Measurements from ENCODE around the gene UHRF2.

The UHRF2 gene

GRCh38 chr9:6495466-6495865 lies 82.5 kb downstream of the UHRF2 start:
- TF ChIP-seq GATA3 (IDR thresholded peaks at IDR 0.05; ENCODE audit: low read depth, low read length): no peak
- TF ChIP-seq GATA2 (IDR thresholded peaks at IDR 0.05; ENCODE audit: low read depth, low read length): no peak

- TF ChIP-seq GATA3 (IDR thresholded peaks at IDR 0.05; ENCODE audit: low read depth, low read length) (no peak), GATA2 (IDR thresholded peaks at IDR 0.05; ENCODE audit: low read depth, low read length) (no peak)
Measured at GRCh38 chr9:6498982-6499381, 86.0 kb downstream of the UHRF2 start.

DNA sequence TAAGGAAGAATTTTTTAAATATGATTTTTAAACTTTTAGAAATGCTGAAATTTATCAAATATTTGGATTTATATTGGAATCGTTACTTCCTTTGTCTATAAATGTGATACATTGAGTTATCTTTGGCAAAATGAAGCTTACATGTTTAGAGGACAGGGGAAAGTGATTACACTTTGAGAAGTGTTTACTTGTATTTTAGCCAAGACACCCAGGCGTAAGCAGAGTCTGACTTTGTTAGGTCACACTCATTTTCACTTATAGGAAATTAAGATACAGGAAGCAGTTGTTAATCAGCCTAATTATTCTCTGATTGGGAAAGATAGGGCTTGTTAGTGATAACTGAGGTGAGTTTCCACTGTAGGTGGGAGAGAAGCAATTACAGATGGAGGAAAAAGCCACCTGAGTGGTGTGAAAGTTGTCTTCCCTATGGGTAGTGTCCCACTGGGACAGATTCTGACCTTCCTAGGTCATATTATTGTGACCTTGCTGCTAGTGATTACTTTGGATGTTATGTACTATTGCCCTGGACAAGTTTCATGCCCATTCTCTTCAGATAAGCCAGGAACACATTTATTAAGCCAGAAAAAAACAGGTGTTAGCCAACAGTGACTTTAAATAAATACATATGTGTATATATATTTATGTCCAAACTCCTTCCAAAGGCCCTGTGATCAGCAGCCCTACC lies 88.7 kb downstream of the UHRF2 start:
- TF ChIP-seq GATA2 (IDR thresholded peaks at IDR 0.05; ENCODE audit: low read depth, low read length) (no peak), GATA3 (IDR thresholded peaks at IDR 0.05; ENCODE audit: low read depth, low read length) (no peak)

DNA sequence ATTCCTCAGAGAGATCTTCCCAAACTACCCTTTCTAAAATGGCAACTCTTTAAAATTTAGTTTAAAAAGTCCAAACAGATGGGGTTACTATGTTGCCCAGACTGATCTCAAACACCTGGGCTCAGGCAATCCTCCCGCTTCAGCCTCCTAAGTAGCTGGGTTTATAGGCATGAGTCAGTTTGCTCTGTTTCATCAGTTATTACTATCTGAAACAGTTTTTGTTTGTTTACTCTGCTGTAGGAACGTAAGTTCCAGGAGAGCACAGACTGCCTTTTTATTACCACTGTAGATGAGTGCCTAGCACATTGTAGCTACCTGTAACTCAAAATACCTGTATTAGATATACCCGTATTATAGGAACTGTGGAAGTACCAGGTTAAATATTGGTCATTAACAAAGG lies 89.4 kb downstream of the UHRF2 start:
- TF ChIP-seq GATA3 (IDR thresholded peaks at IDR 0.05; ENCODE audit: low read depth, low read length) (no peak), GATA2 (IDR thresholded peaks at IDR 0.05; ENCODE audit: low read depth, low read length) (no peak)

DNA sequence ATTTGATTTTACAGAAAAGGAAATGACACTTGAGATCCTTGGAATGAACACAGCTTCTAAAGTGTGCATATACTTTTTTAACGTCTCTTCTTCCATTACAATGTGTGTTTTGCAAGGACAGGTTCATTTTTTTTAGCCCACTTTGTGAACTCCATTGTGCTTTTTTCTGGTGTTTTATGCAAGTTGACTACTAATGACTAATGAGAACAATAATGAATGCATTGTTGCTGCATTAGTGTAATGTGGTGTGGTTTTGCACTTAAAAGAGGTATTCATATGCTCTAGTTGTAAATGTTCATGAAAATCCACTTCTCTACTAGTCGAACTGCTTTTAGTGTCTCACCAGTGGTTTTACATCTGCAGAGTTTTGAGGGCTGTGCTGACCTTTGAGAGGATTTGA lies 93.6 kb downstream of the UHRF2 start:
- TF ChIP-seq GATA3 (IDR thresholded peaks at IDR 0.05; ENCODE audit: low read depth, low read length): no peak
- no peak for TF ChIP-seq GATA2 (IDR thresholded peaks at IDR 0.05; ENCODE audit: low read depth, low read length)

DNA sequence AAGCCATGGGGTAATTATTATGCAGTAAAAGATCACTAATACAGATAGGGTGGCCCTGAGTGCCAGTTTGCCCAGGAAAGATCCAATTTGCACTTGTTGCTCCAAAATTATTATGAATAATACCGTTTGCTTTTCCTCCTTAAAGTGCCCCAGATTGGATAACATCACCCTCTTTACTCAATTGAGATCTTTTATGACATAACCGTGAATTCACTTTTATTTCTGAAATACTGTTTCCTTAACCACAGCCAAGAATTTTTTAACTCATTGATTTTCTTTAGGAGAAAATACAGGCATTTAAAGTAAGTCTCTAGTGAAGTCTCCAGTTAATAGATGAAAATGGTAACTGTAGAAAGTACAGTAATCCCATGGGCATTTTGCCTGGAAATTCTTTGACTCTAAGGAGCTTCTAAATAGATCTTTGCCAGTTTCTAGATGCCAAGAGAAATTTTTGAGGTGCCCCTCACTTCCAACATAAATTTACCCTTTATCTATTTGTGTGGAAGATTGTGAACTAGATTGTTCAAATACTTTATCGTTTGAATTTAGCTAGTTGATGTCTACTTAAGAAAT lies 99.2 kb downstream of the UHRF2 start:
- no peak for TF ChIP-seq GATA3 (IDR thresholded peaks at IDR 0.05; ENCODE audit: low read depth, low read length)
- no peak for TF ChIP-seq GATA2 (IDR thresholded peaks at IDR 0.05; ENCODE audit: low read depth, low read length)

DNA sequence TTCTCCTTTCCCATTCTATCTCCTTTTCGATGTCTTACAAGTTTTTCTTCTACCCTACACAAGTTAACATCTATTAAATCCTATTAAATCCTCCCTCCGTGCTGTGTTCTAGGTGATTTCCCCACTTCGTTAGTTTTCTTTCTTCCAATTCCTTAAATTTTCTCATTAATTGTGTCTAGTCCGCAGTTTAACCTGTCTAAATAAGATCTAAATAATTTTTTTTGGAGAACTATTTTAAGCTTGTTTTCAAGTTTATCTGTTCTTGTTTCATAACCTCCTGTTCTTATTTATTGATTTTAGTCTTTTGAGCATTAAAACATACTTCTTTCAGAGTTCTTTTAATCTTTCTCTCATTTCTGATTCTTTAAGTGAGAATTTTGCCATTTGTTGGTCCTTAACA lies 109.3 kb downstream of the UHRF2 start:
- TF ChIP-seq GATA2 (IDR thresholded peaks at IDR 0.05; ENCODE audit: low read depth, low read length) (no peak), GATA3 (IDR thresholded peaks at IDR 0.05; ENCODE audit: low read depth, low read length) (no peak)

DNA sequence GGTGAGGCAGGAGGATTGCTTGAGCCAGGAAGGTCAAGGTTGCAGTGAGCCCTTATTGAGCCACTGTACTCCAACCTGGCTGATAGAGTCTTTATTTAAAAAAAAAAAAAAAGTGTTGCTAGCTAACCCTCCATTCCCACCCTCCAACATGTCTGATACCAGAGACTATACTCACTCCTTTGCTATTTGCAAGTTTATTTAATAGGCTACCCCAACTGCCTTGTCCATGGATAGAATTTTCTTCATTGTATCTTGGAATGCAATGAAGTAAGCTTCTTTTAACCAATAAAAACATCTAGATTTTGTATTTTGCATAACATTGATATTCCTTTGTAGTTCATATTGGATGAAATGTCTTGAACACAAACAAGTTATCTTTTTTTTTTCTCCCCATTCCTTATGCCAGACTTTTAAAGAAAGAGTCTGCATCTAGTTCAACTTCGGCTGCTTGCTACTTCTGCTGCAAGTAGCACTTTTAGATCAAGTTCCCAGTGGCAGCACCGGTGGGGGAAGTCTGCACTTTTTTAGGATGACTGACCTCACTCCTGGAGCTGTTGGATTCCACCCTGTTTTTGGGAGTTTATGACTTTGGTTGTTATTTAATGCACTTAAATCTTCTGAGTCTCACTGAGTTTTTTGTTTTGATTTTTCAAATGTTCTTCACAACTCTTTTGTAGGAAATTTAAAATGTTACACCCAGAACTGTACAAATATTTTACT lies 112.5 kb downstream of the UHRF2 start:
- TF ChIP-seq GATA2 (IDR thresholded peaks at IDR 0.05; ENCODE audit: low read depth, low read length): no peak
- no peak for TF ChIP-seq GATA3 (IDR thresholded peaks at IDR 0.05; ENCODE audit: low read depth, low read length)

DNA sequence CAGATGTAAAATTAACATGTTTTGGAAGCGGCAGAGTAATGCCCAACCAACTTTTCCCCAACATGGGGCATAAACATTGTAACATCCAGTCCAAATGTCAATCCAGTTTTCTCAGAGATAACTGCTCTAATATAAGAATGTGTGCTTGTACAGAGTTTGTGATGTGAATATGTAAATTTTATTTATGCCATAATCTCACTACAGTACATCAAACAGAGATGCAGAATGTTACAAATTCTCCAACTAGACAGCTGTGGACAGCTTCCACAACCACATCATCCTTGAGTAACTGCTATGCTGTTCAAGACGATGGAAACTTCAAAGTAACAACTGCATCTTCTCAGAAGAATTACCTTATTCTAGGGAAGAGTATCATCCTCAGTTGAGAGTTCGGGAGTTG lies 122.6 kb downstream of the UHRF2 start:
- no peak for TF ChIP-seq GATA2 (IDR thresholded peaks at IDR 0.05; ENCODE audit: low read depth, low read length)
- TF ChIP-seq GATA3 (IDR thresholded peaks at IDR 0.05; ENCODE audit: low read depth, low read length): no peak

DNA sequence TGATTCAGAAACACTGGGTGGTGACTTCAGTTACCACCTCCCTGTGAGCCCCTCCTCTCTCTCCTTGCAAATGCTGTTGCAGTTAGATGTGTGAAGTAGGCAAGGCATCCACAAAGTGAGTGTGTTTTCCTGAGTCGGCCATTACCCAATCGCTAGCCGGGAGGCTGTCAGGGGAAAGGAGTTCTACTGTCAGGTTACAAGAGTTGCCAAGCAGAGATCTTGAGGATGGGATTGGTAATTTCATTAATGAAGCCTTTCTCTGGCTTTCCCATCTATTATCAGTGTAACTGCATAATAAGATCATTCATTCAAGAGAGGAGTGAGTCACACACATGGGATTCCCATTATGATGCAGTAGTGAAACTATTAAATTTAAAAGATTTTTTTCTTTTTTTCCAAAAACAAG lies 125.7 kb downstream of the UHRF2 start:
- TF ChIP-seq GATA2 (IDR thresholded peaks at IDR 0.05; ENCODE audit: low read depth, low read length): no peak
- TF ChIP-seq GATA3 (IDR thresholded peaks at IDR 0.05; ENCODE audit: low read depth, low read length): no peak

DNA sequence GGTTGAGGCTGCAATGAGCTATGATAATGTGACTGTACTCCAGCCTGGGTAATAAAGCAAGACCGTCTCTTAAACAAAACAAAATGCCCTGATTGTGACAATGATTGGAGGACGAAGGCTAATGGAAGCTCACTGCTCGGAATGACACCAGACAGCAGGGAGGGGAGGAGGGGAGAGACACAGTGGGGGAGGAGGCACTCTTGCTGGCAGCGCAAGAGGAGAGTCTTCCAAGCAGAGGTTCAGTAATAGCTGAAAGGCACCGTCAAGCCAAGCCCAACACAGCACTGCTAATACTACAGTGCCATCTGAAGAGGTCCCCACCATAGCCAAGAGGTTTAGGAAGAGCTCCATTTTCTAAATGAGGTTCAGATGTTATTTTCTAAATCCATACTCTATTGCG lies 130.2 kb downstream of the UHRF2 start:
- TF ChIP-seq GATA3 (IDR thresholded peaks at IDR 0.05; ENCODE audit: low read depth, low read length): no peak
- no peak for TF ChIP-seq GATA2 (IDR thresholded peaks at IDR 0.05; ENCODE audit: low read depth, low read length)

DNA sequence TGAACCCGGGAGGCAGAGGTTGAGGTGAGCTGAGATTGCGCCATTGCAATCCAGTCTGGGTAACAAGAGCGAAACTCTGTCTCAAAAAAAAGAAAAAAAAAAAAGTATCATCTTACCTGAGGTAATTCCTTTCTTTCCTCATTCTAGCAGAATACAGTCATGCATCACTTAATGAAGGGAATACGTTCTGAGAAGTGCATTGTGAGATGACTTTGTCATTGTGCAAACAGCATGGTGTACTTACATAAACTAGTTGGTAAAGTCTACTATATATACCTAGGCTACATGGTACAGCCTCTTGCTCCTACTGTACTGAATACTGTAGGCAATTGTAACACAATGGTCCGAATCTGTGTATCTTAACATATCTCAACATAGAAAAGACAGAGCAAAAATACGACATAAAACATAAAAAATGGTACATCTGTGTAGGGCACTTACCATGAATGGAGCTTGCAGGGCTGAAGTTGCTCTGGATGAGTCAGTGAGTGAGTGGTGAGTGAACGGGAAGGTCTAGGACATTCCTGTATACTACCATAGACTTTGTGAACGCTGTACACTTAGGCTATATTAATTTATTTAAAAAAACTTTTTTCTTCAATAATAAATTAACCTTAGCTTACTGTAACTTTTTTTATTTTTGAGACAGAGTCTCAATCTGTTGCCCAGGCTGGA lies 132.2 kb downstream of the UHRF2 start:
- TF ChIP-seq GATA3 (IDR thresholded peaks at IDR 0.05; ENCODE audit: low read depth, low read length) (no peak), GATA2 (IDR thresholded peaks at IDR 0.05; ENCODE audit: low read depth, low read length) (no peak)

DNA sequence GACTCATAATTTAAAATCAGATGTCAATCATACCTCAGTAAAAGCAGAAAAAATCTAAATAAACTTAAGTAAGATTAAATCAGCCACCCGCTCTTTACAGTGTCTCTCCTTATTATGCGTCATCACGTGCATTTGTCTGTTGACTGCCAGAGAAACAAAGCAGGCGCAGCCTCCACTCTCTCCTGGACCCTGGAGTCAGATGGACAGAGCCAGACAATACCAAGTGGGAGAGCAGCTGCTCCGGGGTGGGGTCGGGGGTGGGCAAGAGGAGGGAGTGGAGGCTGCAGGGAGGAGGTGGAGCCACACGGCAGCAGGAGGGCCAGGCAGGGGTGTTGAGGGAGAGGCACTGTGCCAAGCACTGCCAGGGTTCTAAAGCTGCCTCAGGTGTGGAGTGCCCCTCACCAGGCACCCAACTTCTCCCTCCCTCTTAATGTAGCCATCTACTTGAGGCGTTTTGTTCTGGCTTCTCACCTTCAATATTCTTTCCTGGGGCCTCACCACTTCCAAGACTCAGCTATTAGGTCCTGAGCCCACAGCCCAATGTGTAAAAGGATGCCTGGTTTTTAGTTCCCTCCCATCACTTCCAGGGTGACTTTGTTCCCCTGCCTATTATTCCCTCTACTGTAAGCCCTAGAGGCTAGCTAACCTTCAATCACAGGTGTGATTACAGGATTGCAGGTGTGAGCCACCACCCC lies 136.3 kb downstream of the UHRF2 start:
- TF ChIP-seq GATA2 (IDR thresholded peaks at IDR 0.05; ENCODE audit: low read depth, low read length) (no peak), GATA3 (IDR thresholded peaks at IDR 0.05; ENCODE audit: low read depth, low read length) (no peak)

DNA sequence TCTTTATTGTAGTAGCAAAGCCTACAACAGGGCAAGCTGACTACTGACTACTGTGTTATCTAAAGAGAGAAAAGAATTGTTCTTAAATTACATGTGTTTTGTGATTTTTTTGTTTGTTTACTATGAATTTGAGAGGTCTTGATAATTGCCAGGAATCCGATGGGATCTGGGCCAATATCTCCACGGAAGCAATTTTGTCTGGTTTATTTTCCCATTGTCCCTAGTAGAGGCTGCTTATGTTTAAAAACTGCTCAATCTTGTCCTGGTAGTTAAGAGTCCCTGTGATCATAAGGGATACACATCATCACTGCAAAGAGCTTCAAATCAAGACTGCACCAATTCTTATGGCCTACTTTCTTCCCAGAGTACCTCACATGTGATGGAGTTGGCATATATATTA lies 138.1 kb downstream of the UHRF2 start:
- no peak for TF ChIP-seq GATA2 (IDR thresholded peaks at IDR 0.05; ENCODE audit: low read depth, low read length)
- TF ChIP-seq GATA3 (IDR thresholded peaks at IDR 0.05; ENCODE audit: low read depth, low read length): no peak
